DMS 273 treated with DMSO at 0.1 percent for 48 hours (cell line): ENCODE results near the gene SPOCK1.

ENCODE experiments used
- DNase-seq: peaks from one replicate; lab custom pipeline; 2025; lab: John Stamatoyannopoulos, UW

The SPOCK1 gene

DNA sequence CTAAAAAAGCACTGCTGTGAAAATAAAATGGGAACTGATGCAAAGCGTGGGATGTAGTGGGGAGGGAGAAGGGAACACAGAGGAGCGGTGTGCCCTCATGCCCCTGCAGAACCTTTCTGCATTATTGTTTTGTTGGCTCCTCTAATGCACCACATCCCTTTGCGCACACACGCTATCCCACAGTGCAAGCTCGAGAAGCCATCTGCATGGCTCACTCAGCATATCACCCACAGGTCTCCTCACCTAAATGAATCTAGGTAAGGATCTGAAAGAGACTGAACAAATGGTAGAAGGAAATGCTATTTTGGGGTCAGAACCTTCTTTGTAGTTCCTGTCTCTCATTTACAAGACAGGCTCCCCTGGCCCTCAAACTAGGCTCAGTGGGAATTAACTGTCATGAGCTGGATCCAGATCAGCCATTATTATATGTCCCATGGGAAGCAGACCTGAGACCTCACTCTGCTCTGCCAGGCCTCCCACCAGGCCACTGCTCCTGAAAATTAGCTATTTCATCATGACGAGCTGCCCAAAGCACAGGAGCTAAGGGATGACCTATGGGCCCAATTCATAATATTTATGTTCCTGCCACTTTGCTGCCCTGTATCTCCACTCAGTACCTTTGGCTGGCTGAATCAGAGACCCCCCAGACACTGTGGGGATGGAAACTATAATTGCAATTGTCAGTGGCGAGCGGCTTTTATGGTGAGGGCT lies 169.4 kb downstream of the SPOCK1 start:
- DNase-seq, result no peak

DNA sequence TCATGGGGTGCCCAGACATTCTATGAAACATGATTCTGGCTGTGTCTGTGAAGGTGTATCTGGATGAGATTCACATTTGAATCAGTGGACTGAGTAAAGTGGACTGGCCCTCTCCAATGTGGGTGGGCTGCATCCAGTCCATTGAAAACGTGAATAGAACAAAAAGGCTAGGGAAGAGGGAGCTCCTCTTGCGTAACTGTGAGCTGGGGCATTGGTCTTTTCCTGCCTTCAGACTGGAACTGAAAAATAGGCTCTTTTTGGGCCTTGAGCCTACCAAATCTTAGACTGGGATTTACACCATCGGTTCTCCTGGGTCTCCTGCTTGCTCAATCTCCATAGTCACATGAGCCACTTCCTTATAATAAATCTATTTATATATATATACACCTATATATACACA lies 170.1 kb downstream of the SPOCK1 start:
- DNase-seq, result no peak

DNA sequence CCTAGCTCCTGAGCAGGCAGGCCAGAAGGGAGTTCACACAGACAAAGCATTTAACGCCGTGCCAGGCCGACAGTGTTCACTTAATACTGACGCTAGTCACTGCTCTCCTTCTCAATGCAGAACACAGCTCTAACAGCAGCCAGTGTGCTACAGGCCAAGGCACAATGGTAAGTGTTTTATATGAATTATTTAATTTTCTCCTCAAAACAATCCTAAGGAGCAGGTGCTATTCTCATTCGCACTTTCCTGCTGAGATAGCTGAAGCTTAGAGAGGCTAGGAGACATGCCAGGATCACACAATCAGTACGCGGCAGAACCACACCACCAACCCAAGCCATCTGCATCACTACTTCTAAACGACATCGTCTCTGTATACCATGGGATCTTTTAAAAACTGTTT lies 170.7 kb downstream of the SPOCK1 start:
- DNase-seq, result no peak

DNA sequence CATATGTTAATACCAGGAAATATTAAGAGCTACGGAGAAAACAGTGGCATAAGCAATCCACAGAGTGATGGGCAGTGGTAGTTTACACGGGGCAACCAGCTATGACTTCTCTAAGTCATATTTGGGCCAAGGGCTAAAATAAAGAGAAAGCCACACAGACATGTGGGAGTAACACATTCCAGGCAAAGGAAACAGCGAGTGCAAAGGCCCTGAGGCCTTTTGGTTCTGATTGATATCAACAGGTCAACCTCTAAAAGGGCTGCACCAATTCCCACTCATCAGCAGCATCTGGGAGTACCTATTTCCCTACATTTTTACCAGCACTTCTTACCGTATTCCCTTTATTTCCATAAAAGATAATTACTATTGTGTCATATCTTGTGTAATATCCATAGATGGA lies 173.4 kb downstream of the SPOCK1 start:
- no peak for DNase-seq

DNA sequence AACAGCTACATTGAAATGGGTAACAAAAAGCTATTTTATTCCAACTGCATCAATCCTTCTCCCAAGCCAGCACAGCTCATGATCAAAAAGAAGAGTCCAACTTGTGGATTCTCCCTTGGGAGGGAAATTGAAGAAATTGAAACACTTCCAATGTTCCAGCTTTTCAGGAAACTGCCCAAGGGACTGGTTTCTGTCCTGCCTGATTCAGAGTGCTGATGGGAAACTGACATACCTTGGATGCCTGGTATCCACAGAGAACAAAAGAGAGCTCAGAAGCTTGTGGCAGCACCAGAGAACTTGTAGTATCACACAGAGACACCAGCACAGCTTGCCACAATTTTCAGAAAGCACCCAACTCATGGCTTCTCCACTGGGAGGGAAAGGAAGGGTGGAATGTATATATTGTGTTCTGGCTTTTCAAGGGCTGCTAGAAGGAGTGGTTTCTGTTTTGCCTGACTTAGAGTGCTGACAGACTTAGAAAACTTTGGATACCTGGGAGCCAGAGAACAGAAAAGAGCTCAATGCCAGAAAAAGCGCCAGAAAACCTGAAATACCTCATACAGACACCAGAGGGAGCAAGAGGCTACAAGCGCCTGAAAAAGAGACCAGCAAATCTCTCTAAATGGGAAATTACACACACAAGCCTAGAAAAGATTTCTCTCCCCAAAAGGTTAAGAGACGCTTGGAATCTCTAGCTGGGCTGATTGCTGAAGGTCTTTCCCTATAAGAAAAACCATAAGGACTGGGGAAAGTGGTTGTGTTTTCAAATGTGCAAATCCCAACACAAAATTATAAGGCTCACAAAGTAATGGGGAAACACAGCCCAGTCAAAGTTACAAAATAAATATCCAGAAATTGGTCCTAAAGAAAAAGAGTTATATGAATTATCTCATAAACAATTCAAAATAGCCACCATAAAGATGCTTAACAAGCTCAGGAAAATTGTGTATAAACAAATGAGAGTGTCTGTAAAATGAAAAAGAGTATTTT lies 178.8 kb downstream of the SPOCK1 start:
- peak; percentile 11 for DNase-seq

DNA sequence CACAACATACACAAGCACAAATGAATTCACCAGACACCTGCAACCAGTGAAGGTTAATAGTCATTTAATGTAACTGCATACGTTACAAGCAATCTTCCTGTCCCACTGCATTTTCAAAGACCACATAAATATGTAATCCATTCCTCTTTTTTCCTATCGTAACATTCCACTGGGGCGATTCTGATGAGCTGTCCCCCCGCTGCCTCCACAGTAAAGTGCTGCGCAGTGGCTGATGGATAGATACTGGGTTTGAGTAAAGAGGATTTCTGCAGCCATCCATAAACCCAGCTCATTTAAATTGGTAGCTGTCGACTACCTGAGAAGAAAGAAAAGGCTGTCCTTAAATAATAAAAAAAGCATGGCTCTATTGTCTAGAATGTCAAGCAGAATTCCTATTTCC lies 181.1 kb downstream of the SPOCK1 start:
- DNase-seq, result no peak

DNA sequence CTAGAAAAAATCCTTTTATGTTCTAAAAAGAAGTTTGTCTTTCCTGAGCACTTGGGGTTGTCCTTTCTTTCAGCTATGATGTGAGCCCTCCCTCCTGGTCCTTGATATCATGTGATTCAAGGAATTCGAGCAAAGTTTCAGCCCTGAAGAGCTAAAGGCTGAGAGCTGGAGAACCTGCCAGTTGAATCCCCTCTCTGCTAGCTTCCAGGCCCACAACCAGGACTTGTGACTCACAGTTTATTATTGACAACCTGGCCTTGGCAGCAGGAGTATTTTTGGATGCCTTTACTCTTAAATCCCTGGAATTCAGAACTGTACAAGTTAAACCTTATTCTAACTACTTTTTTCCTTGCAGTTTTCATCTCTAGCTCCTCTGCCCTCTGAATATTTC lies 182.8 kb downstream of the SPOCK1 start:
- DNase-seq, result no peak

DNA sequence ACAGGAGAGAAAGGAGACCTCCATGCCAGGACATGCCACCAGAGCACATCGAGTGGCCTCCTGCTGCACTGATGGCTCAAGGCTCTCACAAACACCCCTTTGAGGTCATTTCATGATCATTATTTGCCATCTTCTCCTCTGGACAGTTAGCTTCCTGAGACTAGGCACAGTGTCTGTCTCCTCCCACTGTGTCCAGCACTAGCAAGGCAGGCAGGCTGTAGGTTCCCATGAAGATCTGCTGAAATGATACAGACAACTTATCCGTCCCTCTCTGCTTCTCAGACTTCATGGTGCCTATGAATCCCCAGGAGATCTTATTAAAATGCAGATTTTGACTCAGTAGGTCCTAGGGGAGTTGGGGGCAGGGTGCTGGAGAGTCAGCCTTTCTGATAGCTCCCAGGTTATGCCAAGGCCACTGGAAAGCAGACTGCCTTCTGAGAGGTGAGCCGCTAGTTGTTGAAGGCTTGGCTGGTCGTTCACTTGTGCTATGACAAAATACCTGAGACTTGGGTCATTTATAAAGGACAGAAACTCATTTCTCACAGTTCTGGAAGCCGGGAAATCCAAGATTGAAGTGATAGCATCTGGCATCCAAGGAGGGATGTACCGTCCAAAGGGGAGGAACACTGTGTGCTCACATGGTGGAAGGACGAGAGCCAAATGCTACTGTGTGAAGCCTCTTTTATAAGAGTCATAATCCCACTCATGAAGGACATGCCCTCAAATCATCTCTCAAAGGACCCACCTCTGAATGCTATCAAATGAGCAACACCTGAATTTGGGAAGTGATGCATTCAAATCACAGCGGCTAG lies 183.4 kb downstream of the SPOCK1 start:
- DNase-seq, result no peak

DNA sequence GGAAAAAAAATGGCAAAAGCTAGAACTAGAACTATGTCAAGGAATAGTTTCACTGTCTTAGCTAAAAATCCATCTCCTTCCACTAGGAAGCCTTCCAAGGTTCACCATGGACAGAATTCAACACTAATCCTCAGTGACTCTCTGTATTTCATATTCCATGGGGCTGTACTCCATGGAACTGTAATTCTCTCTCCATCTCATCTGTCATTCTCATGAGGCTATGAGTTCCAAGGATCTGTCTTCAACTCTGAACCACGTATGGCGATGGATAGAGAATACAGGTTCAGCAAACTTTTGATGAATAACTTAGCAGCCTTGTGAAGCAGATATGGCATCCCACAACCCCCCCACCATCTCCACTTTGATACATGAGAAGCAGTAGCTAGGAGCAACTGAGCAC lies 184.0 kb downstream of the SPOCK1 start:
- no peak for DNase-seq

DNA sequence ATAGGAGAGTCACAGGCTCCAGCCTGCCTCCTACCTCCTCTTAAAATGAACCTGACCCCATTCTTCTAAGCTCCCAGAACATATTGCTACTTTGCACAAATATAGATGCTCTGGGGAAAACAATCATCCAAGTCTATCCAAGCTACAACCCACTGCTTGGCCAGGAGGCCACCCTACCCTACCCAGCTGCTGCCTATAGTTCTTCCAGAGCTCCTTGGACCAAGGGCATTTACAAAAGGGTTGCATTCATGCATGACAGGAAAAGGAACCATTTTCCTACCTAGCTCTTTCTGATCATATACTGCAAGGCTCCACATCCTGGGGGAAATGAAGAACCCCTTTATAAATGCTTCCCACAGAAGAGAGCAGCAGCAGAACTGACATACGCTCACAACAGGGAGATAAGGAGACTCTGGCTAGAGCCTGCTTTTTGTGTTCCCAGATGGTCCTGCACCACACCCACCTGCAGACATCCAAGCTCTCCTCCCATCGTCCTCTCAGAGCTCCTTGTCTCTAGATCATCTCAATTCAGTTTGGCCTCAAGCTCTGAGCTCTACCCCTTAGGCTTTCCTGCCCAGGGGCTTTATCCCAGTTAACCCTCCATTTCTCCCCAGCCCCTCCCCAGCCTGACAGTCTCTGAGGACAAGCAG lies 185.5 kb downstream of the SPOCK1 start:
- DNase-seq, result no peak

DNA sequence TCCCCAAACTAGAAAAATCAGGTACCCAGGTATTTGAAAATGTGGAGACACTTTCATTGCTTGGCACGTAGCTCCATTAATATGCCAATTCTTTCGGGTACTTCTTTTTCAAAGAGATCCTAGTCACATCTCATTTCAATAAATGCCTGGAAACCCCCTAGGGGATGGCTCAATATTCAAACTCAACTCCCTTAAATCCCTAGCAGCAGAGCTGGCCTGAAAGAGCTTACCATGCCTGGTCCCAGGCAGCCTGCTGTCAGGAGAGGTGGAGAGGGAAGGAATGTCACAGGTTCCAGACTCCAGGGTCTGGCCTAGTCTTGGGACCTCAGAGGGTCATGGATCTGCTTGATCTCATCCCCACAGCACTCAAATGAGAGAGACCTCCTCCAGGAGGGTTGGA lies 187.1 kb downstream of the SPOCK1 start:
- DNase-seq, result no peak

DNA sequence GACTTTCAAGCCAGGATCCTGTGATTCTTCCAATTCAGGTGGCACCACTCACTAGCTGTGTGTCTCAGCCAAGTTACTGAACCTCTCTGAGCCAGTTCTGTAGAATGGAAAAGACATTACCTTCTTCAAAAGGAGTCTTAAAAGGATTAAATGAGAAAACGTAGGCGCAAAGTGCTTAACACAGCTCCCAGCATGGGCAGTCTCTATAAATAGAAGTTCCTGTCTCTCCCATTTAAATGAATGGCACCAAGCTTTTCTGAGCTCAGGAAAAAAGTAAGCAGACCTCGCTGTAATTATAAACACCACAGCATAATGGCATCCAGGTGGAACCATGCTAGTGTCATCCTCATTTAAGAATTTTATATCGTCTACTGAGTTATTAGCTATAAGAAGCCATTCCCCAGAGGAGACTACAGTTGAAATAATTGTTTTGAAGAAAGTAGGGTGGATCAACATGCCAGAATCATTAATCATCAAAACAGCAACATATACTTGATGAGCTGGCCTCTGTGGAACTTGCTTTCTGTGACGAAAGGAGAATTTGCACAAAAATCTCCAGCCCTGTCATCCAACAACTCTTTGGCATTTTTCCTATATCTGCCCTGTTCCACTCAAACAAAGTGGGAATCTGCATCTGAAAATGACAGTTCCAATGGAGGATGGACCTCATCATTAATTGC lies 188.9 kb downstream of the SPOCK1 start:
- DNase-seq, result no peak

DNA sequence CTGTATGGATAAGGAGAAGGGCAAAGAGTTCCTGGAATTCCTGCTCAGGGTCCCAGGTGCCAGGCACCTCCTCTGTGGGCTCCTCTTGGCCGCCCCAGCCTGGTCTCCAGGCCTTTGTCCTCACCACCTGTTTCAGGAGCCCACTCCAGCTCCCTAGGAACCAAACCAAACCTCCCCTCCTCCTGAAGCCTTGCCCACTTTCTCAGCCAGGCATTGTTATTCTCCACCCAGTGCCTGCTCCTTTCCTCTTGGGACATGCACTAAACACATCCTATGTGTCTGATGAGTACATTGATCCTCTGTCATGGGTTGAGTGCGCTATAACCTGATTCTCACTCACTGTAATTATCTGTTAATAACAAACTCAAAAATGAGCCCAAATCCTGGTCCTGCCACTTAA lies 189.8 kb downstream of the SPOCK1 start:
- no peak for DNase-seq

DNA sequence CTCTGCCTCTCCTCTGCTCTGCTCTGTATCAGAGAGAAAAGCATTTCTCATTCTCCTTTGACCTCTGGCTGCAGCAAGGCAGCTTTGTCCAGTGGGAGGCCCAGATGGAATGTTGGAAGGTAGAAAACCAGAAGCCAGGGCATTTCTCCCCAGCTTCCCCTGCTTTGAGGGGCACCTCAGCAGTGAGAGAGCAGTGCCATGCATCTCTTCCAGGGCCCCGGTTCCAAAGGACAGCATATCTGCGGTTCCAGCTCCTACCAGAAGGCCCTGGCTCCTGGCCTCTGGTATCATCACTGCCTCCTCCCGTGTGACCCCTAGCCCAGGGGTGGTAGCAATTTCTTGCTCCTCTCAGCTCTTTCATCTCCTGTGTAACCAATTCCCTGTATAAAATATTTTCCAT lies 190.8 kb downstream of the SPOCK1 start:
- no peak for DNase-seq

DNA sequence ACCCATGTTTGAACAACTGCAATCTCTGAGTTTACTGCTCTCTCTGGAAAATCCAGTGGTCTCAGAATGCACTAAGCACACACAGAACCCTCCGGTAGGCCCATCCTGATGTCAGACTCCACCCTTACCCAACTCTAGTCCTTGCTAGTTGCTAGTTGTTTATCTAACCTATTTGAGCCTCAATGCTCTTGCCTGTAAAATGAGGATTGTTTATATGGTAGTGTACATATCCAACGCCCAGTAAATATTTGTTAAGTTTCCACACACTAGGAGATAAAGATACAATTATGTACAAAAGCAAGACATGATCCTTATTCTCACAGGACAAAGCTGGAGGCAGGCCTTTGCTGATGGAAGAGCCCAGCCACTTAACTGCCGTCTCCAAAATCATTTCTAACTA lies 192.2 kb downstream of the SPOCK1 start:
- DNase-seq, result no peak

DNA sequence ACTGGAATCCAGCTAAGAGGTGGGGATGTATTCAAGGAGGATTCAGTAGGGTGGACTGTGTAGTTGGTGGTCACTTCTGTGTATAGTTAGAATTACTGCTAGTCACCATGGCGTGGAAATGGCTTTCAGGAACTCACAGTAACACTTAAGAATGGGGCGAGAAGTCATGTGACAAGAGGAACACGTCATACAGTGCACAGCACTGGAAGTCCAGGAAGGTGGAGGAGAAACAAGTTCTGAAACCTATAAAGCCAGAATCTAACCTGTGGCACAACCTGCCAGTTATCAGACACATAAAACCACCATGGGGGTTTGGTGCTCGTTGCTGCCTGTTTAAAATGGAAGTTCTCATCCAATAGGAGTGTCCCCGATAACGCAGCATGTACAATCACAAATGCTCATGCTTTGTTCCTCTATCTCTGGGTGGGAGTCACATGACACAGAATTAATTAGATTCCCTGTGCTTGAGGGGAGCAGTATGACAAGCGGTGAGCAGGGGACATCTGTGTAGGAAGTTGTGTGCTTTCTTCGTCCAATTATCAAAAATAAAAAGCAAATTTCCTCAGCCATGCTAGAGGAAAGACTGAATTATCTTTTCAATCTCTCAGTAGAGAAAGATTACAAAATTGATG lies 193.0 kb downstream of the SPOCK1 start:
- DNase-seq, result no peak

DNA sequence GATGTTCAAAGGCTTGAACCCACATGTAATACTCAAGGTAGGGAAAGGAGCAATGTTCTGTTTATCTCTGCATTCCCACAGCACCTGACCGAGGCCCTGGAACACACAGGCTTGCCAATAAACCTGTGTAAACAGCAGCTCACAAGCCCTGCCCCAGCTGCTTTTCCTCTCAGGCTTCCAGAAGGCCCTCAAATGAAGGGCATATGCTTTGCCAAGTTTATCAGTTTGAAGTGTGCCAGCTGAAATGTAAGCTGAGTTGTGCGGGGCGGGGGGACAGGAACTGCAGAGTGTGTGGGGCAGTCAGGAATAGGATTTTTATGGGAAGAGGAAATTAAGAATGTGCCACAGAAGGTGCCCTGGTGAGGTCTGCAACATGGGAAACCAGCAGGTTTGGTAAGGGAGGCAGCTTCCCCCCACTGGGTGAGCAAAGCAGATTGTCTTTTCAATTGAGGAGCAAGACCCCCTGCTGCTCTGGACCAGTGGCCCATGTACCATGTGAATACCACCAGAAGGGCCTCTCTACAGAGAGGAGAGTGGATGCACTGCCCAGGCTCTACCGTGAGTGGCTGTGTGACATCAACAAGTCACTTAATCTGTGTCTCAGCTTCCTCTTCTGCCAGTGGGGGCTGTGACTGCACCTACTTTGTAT lies 194.8 kb downstream of the SPOCK1 start:
- DNase-seq, result peak; percentile 80

DNA sequence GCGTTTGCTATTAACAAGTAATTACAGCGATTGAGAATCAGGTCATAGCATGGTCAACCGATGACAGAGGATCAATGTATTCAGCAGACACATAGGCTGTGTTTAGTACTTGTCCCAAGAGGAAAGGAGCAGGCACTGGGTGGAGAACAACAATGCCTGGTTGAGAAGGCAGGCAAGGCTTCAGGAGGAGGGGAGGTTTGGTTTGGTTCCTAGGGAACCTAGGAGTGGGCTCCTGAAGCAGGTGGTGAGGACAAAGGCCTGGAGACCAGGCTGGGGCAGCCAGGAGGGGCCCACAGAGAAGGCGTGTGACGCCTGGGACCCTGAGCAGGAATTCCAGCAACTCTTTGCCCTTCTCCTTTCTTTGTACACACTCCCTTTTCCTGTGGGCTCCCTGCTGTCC lies 195.6 kb downstream of the SPOCK1 start:
- DNase-seq, result no peak

DNA sequence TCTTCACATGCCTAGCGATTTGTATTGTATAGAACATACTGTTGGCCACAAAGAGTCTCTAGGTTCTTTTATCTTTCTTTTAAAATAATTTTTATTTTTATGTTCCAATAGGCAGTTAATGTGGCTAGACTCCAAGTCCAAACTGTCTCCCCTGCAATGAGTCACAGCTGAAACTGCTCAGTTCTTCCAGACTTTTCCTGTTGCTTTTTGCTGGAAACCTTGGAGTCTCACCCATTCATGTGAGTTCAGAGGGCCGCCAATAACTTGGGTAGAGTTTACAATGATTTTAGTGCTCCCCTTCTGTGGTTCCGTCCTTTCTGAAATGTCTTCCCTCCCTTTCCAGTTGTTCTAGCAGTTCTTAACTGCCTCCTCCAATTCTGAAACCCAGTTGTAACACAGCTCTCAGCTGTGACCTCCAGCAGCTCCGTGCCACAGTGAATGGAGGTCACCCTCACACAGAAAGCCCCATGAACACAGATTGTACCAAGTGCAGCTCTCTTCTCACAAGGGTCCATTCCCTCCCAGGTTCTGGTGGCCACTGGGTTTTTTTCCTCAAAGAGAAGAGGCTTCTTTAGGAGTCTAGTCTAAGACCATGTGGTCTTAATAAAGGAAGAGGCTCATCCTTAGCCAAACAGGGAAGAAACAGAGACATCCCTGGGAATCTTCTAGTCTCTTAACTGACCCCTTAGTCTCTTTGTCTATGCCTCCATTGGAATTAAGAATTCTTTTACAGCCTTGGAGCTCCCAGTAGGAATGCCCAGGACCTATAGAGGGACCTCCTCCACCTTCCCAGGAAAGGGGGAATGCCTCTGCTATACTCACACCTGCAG lies 198.5 kb downstream of the SPOCK1 start:
- no peak for DNase-seq
